GM18951 (cell line): Measurements from ENCODE around the gene HS3ST4.

Experiments
- POLR2A ChIP-seq: IDR thresholded peaks from 4 replicates; pipeline ENCODE4 v1.6.1; 2011; ENCODE audit warnings: mild to moderate bottlenecking; ENCODE audit not compliant: insufficient read length, insufficient read depth; ENCODE audit errors: extremely low read depth
- in situ Hi-C: fragments of 300-500 bp; cut with MboI; formaldehyde crosslinking; loops from one replicate; pipeline ENCODE4 v1.12.0; 2022; ENCODE audit warnings: low sequenced_read_pairs, mixed read lengths, inconsistent platforms; ENCODE audit not compliant: unreplicated experiment

HS3ST4 gene

DNA sequence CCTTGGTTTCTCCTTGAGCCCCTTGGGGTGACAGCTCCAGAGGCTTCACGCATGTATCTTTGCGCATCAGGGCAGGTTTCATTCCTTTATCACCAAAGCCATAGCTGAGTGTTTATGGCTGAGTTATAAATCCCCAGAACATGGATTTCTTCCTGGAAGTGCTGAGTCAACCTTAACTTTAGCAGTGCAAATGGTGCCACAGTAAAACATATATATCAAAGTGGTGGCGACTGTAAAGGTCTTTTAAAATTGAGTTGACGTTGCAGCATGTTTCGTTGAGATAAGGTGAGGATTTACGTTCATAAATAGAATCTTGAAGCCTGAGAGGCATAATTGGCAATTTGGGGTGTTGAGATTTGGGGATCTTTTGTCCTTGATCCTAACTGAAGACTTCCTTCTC lies 214.1 kb downstream of the HS3ST4 start:
- in situ Hi-C loops = no loop called here
- no peak for TF ChIP-seq POLR2A

GRCh38 chr16:25910971-25911370 lies 219.2 kb downstream of the HS3ST4 start:
- TF ChIP-seq POLR2A = no peak
- in situ Hi-C loops = no loop called here

DNA sequence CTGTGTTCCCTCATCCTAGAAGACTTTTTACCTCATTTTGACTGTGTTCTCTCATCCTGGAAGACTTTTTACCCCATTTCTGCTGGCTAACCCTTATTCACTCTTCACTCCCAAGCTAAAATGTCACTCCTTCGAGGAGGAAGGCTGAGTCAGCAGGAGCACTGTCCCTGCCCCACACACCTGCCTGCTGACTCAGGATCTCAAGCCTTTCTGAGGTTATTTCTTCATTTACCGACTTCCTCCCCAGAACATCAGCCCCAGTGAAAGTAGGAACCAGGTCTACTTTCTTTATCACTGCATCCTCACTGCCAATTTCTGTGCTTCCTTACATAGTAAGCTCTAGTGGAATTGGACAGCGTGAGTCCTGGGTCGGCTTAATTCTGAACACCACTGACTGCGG lies 220.6 kb downstream of the HS3ST4 start:
- TF ChIP-seq POLR2A = no peak
- in situ Hi-C loops = no loop called here

- in situ Hi-C loops = no loop called here
- no peak for TF ChIP-seq POLR2A
Observed at GRCh38 chr16:25914357-25914962, 222.7 kb downstream of the HS3ST4 start.

GRCh38 chr16:25916037-25916436 lies 224.3 kb downstream of the HS3ST4 start:
- no peak for TF ChIP-seq POLR2A
- in situ Hi-C loops = no loop called here

DNA sequence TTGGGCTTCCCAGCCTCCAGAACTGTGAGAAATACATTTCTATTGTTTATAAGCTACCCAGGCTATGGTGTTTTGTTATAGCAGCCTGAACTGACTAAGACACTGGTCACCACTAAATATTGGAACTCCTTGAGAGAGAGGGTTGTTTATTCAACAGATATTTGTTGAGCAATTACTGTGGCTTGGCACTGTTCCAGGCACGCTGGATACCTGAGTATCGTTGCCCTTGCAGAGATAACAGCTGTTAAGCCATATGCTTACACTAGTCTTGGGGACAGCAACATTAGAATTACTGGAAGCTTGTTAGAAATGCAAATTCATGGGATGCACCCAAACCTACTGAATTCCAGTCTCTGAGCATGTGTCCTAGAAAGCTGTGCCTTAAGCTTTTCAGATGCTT lies 230.7 kb downstream of the HS3ST4 start:
- no peak for TF ChIP-seq POLR2A
- in situ Hi-C loops = no loop called here

GRCh38 chr16:25925421-25925820 lies 233.7 kb downstream of the HS3ST4 start:
- no peak for TF ChIP-seq POLR2A
- in situ Hi-C loops = no loop called here

- in situ Hi-C loops = no loop called here
- no peak for TF ChIP-seq POLR2A
Observed at GRCh38 chr16:25931473-25932035, 239.8 kb downstream of the HS3ST4 start.

GRCh38 chr16:25941800-25942499 lies 250.2 kb downstream of the HS3ST4 start:
- no peak for TF ChIP-seq POLR2A
- in situ Hi-C loops = no loop called here

DNA sequence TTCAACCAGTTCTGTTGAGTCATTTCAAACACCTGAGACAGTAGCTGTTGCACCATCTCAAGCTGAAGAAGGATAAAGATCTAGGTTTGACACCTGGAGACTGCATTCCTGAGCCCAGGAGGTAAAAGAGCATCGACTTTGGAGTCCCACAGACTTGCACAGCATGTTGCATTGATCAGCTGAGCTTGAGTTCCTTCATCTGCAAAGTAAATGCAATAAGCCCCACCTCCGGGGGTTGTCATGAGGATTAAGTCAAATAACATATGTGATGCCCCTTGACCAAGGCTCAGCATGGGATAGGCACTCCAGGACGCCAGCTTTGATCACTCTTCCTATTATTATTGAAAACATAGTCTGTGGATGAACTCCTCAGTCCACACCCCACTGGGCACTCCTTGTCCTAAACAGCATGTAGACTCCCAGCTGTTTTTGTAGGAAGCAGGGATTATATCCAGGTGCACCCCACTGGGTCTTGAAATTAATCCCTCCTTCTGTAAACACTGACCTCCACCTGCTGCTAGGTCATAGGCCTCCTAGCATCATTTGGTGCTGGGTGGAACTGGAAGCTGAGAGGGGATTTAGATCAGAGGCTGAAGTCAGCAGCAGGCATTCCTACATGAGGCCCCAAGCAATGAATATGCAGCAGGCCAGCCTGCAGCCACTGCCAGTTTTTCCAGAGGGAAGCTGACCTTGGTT lies 259.0 kb downstream of the HS3ST4 start:
- in situ Hi-C loops = no loop called here

DNA sequence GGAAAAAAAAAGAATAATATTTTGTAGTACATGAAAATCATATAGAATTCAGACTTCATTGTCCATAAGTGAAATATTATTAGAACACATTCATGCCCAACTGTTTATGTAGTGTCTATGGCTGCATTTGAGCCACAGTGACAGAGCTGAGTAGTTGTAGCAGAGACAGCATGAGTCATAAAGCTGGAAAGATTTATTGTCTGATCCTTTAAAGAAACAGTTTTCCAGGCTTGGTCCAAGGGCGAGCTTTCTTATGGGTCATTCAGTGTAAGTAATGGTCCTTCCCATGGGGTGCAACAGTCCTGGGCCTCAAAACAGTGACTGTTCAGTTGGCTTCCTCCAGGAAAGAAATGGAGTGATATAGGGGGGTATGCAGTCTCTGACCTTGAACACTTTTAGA lies 260.2 kb downstream of the HS3ST4 start:
- in situ Hi-C loops = no loop called here
- no peak for TF ChIP-seq POLR2A

More for the DNA sequence above, 259.0 kb downstream of the HS3ST4 start:
- no peak for TF ChIP-seq POLR2A

- in situ Hi-C loops = no loop called here
- TF ChIP-seq POLR2A = no peak
Observed at GRCh38 chr16:25952983-25953382, 261.2 kb downstream of the HS3ST4 start.

DNA sequence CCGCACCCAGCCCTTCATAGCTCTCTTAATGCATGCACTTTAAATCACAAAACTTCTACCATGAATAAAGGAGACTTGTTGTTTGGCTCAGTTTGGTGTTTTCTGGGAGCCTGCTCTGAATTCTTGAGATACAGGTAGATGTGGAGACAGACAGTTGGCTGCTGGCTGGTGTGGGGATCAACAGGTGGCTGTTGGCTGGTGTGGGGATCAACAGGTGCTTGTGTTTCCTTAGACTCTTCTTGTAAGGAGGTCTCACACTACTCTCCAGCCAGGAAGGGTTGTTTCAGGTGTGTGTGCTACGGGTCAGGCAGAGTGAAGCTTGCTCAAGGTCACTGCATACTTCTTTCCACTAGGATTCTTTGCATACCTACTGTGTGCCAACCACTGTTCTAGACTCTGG lies 265.9 kb downstream of the HS3ST4 start:
- TF ChIP-seq POLR2A = no peak
- in situ Hi-C loops = no loop called here

DNA sequence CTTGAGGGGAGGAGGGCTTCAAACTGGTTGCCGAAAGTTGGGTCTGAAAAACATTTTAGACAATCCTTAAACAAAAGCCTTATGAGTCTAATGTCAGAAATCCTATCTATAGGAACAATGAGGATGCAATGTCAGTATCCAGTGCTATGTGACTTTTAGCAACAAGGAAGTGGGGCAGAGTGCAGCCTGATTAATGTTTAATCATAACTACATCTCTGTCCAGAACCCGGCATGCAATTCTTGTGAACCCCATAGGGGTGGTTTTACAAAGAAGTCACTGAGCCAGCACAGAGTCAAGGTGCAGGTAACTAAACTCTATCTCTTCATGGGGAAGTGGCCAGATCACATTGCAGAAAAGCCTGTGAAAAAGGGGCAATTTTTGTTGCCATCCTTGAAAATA lies 267.5 kb downstream of the HS3ST4 start:
- TF ChIP-seq POLR2A = no peak
- in situ Hi-C loops = no loop called here
